ENCODE data around the gene PLEKHG4B.
"Not testable (repeated sequence)": the region's sequence is repeated elsewhere in the genome, so short reads cannot be mapped to it uniquely, and the experiment has no call there.

Gene PLEKHG4B

DNA sequence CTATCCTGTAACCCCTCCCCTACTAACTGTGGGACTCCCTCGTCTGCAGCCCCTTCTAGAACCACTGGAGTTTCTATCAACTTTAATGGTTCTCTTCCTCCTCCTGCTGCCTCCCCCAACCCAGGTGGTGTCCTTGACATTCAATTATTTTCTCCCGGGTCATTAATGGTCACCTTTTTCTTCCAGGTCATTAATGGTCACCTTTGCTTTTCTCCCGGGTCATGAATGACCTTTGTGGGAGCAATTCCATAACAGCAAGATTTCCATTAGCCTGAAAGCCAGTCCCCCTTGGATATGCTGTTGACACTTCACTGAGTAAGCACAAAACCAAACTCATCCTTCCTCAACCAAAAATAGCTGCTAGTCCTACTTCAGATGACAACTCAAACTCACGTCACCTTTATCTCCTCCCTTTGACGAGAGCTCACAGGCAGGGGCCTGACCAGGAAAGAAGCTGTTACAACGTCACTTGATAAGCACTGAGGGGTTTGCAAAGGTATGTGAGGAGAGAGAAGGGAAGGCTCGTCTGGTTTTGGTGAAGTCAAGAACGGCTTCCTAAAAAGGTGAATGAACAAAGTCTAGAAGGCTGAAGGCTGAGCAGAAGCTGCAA lies 115.1 kb downstream of the PLEKHG4B start:
- DNase-seq, result no peak

DNA sequence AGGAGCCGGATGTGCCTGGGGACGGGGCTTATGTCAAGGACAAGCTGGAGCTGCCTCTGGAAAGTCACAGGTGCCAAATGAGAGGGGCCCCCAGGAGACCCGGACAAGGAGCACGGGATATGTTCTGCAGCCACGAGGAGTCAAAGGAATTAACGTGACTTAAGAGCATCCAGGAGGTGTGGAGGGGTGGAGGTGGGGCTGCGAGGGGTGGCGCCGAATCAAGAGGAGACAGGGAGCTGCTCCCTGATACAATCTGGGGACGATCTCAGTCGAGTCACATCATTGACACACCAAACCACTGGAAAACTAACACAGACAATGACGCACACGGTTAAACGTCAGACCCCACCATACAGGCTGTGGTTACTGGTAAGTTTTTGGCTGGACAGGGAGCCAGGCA lies 115.6 kb downstream of the PLEKHG4B start:
- DNase-seq, result no peak

DNA sequence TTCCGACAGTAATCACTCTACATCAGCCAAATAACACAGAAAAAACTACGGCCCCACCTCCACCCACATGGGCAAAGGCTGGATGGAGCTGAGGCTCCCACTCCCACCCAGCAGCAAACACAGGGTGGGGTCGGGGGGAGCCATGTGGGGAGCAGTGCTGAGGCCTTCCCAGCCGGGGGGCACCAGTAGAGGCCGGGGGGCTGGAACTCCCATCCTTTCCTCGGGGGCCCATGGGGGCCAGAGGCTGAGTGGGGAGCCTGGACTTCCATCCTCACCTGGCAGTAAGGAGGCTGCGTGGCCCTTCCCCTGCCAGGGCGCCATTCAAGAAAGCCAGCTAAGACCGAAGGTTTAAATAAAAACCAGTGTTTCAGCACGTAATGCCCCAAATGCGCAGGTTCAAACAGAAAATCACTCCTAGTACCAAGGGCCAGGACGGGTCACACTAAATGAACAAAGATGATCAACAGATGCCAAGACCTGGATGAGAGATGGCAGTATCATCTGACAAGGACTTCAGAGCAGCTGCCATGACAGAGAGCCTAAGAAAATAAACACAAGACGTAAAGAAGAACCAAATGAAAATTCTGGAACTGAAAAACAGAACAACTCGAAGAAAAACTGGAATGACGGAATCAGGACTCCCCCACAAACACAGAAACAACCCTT lies 116.6 kb downstream of the PLEKHG4B start:
- no peak for DNase-seq

DNA sequence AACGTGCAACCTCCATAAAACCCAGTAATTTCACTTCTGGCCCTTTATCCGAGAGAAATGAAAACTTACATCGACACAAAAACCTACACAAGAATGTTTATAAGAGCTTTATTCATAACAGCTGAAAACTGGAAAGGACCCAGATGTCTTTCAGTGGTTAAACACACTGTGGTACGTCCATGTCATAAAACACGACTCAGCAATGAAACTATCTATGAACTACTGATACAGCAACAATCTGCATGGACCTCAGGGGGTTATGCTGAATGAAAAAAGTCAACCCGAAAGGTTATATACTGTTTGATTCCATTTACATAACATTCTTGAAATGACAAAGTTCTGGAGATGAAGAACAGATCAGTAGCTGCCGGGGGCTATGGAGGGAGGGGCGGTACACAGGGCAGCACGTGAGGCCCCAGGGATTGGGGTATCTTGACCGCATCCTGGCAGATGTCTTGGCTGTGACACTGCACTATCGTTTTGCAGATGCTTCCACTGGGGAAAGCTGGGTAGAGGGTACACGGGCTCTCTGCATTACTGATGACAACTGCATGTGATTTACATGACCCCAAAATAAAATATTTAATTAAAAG lies 121.9 kb downstream of the PLEKHG4B start:
- no peak for DNase-seq

DNA sequence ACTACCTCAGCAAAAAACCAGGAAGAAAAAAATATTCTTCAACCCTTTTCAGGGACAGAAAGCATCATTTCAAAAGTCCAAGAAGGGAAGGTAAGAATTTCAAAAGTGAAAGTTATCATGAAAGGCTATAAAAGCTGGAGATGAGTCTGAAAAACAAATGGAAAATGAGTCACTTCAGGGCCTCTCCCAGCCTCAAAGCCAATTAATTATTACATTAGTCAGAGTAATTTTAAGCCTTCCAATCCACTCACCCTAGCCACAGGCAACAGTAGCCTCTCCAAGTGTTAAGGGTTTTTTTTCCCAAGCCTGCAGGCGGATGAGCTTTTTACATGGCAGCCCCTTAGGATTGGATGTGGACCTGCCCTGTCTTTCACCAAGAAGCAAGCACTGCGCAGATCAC lies 123.3 kb downstream of the PLEKHG4B start:
- DNase-seq, result not testable (repeated sequence)

- DNase-seq, result not testable (repeated sequence)
Measured at GRCh38 chr5:216076-216475, 124.1 kb downstream of the PLEKHG4B start.

DNA sequence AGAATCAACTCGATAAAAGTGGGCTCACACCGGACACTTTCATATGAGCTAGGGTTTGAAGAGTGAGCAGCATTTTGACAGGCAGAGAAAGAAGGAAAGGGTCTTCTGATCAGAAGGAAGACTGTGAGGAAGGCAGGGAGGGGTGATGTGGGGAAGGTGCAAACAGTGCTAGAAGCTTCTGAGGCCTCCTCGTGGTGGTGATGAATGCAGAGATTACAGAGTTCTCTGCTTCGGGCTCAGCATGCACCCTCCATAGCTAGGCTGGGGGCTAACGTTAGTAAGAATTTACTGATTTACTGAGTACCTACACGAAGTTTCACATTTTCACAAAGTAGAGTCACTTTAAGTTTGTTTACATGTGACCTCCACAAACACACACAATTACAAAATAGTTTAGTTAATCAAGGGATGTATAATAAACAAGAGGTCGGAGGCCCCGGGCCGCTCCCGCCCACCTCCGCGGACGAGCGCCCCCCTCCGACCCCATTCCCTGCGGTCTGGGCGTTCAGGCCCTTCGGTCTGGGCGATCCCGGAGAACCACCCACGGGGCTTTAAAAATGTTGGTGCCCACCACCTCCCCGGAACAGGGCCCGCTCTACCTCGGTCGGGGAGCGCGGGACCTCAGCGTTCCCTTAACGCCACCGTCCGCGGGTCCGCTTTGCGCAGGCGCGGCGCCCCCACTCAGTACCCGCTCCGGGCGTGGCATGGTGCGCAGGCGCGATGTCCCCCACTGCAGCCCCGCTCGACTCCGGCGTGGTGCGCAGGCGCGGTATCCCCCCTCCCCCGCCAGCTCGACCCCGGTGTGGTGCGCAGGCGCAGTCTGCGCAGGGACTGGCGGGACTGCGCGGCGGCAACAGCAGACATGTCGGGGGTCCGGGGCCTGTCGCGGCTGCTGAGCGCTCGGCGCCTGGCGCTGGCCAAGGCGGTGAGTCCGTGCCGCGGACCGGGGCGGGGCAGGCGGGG lies 125.8 kb downstream of the PLEKHG4B start, which contains the start of the genes CCDC127 and SDHA:
CCDC127 (minus strand) TSS at position 660 of the 963 bp plus-strand sequence. CDS start 1,304 bp downstream, outside the sequence.
SDHA (plus strand) TSS at position 827 of the 963 bp plus-strand sequence; CDS start at position 863, 36 bp downstream.
- peak; percentile 96 for DNase-seq

DNA sequence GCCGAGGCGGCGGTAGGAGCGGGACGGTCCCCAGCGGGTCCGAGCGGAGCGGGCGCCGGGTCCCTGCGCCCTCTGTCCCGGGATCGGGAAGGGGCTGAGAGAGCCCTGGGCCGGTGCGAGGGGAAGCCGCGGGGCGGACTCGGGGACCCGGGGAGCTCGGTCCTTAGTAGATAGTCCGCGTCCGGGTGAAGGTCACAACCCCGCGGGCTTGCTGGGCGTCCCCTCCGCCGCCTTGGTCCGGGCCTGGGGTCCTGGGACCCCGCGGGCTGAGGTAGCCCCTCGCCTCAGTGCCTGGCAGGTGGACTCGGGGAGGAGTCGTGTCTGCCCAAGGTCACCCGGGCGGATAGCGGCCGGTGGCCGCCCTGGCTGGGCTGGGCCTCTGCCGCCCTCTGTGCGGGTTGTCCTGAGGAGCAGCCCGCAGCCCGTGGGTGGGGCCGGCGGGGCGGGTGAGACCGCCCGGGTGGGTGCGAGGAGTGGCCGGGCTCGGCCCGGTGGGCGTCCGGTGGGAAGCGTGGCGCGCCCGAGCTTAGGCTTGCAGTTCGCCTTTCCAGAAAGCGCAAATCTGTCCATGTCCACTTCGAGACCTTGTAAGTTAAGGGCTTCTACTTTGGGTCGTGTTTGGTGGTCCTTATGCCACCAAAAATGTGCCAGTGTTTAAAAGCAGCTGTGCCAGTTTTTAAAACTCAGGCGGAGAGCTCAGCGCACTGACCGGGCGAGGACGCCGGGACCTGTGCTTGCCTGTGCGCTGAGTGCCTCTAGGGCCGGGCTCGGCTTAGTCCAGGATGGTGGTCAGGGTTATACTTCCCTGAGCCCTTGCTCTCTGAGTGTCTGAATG lies 126.7 kb downstream of the PLEKHG4B start:
- peak; percentile 8 for DNase-seq

DNA sequence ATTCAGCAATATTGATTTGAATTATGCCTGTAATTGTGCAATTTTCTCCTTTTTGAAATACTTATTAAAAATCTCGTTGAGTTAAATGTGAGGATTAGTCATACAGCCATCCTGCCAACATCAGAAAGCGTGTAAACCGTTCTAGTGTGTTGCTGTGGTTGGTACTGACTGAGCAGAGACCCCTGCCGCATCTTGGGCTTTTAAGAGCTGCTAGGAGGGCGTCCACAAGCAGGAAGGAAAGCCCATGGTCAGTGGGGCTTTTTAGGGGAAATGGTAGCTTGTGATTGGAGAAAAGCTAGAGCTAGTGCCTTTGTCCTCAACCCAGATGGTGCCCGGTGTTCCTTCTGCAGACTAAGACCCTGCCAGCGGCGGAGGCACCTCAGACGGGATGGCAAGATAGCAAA lies 127.5 kb downstream of the PLEKHG4B start:
- DNase-seq, result no peak

GRCh38 chr5:219991-220390 lies 128.0 kb downstream of the PLEKHG4B start:
- no peak for DNase-seq

- not testable (repeated sequence) for DNase-seq
Measured at GRCh38 chr5:222951-223715, 131.2 kb downstream of the PLEKHG4B start.

- no peak for DNase-seq
Measured at GRCh38 chr5:223791-224190, 131.8 kb downstream of the PLEKHG4B start.

DNA sequence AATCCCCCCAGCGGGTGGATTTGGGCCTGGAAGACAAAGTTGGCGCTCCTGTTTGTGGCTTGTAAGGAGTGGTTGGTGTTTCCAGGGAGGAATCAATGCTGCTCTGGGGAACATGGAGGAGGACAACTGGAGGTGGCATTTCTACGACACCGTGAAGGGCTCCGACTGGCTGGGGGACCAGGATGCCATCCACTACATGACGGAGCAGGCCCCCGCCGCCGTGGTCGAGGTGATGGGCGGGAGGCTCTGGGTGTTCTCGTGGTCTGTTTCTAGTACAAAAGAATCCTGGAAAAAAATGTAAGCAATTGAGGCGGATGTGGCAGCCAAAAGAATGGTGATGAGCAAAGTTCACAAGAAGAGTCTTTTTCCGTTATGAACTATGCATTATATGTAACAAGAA lies 133.4 kb downstream of the PLEKHG4B start:
- DNase-seq, result no peak

GRCh38 chr5:227375-227774 lies 135.4 kb downstream of the PLEKHG4B start:
- not testable (repeated sequence) for DNase-seq

DNA sequence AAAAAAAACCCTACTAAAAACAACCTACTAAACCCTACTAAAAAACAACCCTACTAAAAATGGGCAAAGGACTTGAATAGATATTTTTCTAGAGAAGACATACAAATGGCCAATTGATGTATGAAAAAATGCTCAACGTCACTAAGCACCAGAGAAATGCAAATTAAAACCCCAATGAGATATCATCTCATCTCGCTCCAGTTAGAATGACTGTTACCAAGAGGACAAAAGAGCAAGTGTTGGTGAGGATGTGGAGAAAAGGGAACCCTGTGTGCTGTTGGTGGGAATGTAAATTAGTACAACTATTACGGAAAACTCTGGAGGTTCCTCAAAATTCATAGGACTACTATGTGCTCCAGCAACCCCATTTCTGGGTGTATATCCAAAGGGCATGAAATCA lies 136.9 kb downstream of the PLEKHG4B start:
- DNase-seq, result no peak

DNA sequence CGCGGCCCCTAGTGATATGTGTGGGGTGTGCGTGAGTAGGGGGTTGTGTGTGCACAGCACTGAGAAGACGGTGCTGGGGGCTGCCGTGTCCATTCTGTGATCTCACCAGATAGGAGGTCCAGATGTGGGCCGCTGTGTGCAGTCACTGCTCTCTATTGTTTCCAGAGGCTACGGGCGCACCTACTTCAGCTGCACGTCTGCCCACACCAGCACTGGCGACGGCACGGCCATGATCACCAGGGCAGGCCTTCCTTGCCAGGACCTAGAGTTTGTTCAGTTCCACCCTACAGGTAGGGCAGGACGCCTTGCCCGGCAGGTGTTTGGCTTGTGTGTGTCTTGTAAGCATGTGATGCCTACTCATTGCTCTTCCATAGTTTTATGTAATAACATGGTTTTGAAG lies 138.7 kb downstream of the PLEKHG4B start:
- DNase-seq, result no peak

DNA sequence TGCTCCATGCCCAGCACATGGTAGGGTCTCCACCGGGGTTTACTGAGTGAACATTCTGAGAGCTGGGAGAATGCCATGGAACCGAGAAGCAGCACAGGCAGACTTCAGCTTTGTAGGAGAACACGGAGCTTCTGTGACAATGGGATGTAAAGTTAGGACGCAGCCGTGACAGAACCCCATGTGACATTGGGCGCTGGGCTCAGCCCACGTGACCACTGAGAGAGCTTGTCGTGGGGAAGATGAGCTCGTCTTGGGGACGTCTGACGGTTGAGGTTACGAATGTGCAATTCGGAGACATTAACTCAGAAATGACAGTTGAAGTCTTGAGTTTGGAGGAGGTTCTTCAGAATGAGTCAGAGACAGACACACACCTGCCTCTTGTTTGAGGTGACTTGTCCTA lies 139.7 kb downstream of the PLEKHG4B start:
- no peak for DNase-seq

DNA sequence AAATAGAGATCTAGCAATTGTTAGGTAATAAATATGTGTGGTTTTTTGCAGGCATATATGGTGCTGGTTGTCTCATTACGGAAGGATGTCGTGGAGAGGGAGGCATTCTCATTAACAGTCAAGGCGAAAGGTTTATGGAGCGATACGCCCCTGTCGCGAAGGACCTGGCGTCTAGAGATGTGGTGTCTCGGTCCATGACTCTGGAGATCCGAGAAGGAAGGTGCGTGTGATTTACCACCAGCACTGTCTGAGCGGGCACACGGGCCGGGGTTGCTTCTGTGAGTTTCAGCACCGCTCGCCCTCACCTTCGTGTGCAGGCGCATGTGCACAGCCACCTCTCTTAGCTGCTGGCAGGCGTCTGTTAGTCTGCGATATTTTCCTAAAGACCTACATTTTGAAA lies 141.5 kb downstream of the PLEKHG4B start:
- DNase-seq, result not testable (repeated sequence)

DNA sequence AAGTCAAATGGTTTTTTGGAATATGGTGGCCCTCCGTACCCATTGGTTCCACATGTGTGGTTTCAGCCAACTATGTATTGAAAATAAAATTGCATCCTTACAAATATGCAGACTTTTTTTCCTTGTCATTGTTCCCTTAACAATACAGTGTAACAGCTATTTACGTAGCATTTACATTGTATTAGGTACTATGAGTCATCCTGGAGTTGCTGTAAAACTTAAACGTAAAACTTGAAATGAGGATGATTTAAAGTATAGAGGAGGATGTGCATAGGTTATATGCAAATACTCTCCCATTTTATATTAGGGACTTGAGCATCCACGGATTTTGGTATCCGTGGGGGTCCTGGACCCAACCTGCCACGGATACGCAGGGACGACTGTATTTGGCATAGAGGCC lies 142.5 kb downstream of the PLEKHG4B start:
- DNase-seq, result no peak

DNA sequence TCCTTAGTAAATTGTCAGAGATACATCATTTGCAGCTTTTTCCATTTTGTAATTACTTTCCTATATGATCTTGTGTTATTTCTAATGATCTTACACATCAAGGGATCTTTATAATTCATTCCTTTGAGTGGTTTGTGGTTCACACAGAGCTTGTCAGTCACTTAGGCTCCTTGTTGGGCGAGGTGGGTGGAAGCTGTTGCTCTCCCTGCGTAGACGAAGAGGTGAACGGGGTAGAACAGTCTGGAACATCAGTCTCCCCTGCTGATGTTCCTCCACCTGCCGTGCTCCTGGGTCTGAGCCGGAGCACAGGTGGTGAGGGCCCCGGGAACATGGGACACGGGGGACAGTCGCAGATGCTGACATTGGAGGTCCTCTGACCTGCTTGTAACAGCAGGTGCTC lies 143.6 kb downstream of the PLEKHG4B start:
- not testable (repeated sequence) for DNase-seq

DNA sequence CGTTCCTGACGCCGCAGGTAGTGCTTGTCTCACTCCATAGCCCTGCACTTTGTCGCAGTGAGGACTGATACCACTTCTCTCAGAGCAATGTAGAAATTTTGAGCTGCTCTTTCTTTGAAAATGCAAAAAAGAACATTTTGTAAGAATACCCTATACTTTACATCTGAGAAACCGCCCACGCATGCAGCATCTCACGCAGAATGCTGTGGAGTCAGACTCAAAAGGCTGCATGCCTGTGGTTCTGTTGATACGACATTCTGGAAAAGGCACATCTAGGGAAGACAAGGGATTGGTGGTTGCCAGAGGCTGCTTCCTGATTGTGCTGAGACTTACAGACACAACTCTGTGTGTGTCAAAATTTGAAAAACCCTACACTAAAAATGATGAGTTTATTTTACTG lies 146.0 kb downstream of the PLEKHG4B start:
- not testable (repeated sequence) for DNase-seq

All from NCI-H345 (cell line).